GM18517 (cell line): ENCODE data around the gene MOBP.
"Not testable (repeated sequence)": the region's sequence is repeated elsewhere in the genome, so short reads cannot be mapped to it uniquely, and the experiment has no call there.

Source experiments
- ATAC-seq: cut with Tn5 transposase; IDR thresholded peaks from one replicate; pipeline ENCODE4 v1.9.1; 2021; ENCODE audit warnings: mild to moderate bottlenecking, moderate library complexity; ENCODE audit not compliant: unreplicated experiment

Gene MOBP, protein sequence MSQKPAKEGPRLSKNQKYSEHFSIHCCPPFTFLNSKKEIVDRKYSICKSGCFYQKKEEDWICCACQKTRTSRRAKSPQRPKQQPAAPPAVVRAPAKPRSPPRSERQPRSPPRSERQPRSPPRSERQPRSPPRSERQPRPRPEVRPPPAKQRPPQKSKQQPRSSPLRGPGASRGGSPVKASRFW

GRCh38 chr3:39467394-39468107 is at the start of gene MOBP:
MOBP (plus strand) TSS chr3:39467680; CDS start chr3:39502070, 34,390 bp downstream.
- ATAC-seq, result no peak

GRCh38 chr3:39418556-39419225 is 48.8 kb upstream of the MOBP start:
- not testable (repeated sequence) for ATAC-seq

DNA sequence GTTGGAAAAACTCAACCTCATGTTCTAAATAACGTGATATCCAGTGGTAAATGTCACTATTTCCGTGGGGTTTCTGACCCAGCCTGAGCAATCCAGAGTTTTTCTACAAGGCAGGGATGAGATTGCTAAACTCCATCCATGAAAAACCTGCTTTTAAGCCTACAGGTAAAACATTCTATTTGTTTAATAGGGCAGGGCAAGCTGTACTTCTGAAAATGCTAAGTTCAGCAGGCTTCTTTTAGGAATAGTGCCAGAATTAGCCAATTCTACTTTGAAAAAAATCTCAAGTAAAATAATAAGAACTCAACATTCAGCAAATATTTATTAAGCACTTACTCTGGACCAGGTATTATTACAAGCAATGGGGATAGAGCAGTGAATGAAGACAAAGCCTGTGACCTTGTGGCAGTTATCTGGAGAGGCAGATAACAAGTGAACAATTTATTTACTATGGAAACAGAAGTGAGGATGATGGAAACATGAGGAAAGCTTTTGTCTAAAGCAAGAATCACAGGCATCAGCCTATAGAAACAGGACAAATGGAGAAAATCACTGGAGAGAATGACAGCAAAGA is 47.7 kb upstream of the MOBP start:
- ATAC-seq, result no peak

DNA sequence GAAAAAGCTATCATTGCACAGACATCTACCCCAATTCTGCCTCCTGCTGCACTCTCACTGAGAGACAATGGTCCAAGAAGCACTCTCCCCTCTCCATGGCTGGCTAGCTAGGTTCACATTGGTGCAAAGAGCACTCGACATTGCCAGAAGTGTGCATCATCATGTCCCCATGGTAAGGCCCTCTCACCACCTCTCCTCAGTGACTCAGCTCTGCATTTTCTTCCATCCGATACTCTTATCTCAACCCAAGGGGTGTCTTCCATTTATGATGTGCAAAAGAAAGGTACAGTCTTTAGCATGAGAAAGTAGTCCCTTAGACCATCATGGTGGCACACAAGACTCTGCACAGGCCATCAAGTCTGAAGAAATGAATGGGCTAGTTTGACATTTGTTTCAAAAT is 46.9 kb upstream of the MOBP start:
- no peak for ATAC-seq

DNA sequence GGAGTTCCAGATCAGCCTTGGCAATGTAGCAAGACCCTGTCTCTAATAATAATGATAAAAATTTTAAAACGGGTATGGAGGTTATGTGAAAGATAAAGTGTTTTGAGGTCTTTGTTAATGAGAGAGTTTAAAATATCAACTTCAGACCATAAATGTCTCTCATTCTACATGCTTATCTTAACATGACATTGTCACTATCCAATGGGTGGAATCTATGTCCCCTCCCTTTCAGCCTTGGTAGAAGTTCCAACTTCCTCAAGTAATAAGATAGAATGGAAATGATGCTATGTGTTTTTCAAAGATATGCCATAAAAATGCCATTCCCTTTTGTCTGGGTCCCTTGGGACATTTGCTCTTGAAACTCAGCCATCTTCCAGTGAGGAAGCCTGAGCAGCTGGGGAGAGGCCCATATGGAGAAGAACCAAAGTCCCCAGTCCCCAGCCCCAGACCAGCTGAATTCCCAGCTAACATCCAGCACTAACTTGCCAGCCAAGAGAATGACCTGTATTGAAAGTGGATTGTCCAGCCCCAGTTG is 44.0 kb upstream of the MOBP start:
- no peak for ATAC-seq

DNA sequence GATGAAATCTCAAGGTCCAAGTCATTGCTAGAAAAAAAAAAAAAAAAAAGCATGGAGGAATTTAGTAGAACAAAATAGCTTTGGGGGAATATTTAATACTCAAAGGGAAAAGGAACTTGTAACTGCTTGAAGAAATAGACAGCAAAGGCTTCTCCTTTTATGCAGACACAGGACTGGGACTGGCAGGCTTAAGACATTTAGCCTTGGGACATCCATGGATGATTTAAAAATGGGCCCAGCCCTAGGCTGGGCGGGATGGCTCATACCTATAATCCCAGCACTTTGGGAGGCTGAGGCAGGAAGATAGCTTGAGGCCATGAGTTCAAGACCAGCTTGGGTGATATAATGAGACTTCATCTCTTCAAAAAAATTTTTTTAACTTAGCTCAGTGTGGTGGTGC is 41.2 kb upstream of the MOBP start:
- no peak for ATAC-seq

DNA sequence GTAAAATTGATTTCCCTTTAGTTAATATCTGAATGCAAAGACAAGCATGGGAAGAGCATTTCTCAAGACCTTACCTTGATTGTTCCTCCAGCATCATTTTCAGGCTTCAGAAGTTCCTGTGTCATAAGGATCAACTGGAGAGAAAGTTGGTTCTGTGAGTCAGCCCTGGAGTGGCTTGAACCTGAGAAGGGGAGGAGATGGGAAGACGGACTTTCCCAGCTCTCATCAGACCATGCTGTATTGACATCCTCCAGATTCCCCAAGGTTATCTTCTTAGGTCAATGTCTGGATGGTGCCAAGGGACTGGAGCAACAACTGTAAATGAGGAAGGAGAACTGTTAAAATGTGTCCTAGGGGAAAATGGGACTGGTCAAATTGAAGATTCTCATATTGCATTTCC is 40.0 kb upstream of the MOBP start:
- ATAC-seq, result no peak

DNA sequence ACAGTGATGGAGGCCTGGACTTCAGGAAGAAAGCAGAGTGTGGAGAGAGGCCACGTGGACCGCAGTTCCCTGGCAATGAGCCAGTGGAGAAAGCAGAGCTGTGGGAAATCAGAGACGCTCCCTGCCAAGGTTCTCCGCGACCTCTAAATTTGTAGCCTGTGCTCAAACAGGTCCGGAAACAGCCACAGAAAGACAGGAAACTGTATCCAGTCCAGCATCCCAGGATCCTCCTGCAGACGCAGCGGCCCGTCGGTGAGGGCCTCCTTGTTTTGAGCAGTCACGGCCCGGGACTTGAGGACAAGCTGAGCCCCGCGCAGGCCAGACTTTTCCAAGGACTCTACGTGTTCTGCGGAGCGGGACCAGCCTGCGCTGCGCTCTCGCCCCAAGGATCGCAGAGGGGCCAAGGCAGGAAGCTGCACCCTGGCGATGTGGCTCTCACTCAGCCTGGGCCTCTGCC is 38.7 kb upstream of the MOBP start:
- ATAC-seq, result no peak

DNA sequence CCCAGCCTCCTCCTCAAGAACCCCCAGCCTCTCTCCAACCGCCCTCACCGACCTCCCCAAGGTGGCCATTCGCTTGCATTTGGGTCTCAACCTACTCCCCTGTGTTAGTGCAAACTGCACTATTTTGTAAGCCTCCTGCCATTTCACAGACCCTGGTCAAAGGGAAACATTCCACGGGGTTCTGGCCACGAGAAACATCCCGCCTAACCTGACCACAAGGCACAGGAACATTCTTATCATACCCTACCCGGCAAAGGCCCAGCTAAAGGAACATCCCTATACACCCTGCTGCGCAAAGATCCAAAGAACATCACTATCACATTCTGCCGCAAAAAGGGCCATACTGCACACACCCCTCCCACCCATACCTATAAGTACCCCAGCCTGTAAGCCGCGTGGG is 38.0 kb upstream of the MOBP start:
- ATAC-seq, result no peak

DNA sequence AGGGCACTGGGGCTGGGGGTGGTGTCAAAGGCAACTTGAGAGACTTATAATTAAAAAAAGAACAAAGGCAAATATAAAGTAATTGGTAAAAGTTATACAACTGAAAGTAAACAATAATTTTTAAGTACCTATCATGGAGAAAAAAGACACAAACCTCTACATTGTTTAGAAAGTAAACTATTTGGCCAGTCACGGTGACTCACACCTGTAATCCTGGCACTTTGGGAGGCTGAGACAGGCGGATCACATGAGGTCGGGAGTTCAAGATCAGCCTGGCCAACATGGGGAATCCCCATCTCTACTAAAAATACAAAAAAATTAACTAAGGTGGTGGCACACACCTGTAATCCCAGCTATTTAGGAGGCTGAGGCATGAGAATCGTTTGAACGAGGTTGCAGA is 35.1 kb upstream of the MOBP start:
- no peak for ATAC-seq

DNA sequence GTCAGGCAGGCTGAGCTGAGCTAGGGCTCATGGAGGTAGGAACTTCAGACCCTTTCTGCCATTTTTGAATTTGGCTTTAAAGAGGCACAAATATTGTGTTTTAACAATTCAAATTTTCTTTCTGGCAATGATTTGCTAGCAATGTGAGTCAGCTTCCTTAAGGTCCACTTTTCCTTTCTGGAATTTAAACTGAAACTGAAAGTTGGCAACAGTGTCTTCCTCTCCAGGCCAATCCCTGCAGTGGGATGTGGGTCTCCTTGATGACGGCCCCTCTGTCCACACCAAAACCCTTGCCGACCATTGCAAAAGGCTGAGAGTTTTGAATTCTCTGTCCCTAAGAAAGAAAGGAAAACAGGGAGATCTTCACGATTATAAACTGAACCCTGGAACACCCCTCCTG is 33.8 kb upstream of the MOBP start:
- no peak for ATAC-seq

DNA sequence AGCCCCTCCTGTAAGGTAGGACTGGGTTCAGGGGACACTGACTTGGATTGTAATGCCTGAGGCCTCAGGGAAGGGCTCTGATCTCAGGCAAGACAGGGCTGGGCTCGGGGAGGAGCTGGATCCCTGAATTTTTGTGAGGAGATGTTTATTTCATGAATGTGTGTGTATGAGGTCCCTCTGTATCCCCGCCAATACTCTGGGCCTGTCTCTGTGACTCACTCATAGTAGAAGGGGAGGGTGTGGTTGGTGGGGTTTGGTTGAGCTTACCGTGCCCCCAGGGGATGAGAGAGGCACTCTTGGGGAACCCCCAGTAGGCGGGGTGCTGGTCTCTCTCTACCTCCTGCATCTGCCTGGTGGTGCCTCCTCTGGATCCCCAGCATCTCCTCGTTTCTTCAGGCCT is 32.9 kb upstream of the MOBP start:
- no peak for ATAC-seq

DNA sequence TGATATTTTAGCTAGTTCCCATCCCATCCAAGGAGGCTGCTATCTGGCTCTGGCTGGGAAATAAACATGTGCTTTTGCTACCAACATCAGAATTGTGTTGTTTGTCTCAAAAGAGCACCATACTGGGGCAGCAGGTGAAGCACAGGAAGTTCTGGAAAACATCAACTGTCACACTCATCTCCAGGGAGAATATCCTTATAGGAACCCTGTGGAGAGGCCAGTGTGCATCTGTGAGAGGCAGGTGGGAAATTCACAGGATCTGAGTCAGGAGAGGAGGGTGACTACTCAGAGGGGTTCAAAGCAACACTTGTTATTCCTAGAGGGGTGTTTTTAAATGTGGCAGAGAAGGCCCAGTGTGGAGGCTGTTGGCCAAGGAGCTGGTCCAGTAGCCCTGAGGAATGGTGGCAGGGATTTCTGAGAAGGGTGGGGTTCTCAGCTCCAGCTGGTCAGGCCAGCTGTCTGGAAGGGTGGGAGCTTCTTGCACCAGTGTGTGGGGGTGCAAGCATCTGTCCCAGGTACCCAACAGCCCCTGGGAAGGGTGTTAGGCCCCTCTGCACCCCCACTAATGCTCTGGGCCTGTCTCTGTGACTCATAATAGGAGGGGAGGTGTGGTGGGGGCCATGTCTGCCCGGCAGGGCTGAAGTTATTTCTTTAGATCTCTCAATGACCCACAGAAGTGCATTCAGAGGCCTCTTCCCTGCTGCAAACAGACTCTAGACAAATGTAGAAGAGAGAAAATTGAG is 32.3 kb upstream of the MOBP start:
- no peak for ATAC-seq

DNA sequence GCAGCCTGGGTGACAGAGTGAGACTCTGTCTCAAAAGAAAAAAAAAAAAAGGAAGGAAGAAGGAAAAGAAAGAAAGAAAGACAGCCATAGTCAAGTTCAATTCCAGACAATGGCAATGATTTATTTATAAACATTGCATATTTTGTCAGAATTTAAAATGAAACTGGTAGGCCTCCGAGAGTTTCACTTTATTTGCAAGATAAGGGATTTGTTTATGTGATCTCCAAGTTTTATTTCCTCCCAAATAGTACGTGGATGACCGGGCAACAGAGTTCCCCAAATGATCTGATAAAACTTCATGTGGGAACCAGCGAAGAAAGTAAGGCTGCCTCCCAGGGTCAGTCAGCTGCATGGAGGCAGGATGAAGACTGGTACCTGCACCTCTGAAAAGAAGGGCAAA is 28.6 kb upstream of the MOBP start:
- ATAC-seq, result no peak

GRCh38 chr3:39440316-39440715 is 27.2 kb upstream of the MOBP start:
- no peak for ATAC-seq

DNA sequence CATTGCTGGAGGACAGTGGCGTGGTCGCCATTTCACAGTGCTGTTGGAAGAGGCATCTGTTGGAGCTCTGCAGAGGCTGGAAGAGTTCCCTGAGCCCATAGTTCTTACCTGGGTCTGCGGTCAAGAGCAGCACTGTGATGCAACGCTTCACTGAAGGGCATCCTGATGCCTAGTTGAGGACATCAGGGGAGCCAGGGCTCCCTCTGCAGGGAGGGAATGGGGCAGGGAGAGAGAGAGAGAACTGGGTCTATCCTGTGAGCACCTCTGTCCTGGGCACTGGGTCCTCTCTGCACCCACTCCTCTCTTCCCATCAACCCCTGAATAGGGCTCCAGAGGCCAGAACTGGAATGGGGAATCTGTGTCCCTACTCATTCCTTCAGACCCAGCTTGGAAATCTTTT is 23.9 kb upstream of the MOBP start:
- no peak for ATAC-seq

DNA sequence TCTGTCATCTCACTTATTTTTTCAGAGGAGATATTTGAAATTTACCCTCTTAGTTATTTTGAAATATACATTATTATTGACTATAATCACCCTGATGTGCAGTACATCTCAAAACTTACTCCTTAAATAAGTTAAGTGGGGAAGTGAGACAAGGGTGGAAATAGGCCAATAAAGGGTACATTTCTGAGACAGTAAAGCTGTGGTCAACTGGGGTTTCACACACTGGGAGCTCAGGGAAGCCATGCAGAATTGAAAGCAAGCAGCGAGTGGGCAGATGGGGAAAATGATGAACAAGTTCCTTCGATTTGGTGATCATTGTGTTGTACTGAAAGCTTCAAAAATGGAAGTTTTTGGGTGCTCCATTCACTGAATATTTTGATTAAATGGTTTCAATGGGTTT is 21.6 kb upstream of the MOBP start:
- no peak for ATAC-seq

- ATAC-seq, result no peak
These were observed 21.0 kb upstream of the MOBP start for GRCh38 chr3:39446444-39446843.

DNA sequence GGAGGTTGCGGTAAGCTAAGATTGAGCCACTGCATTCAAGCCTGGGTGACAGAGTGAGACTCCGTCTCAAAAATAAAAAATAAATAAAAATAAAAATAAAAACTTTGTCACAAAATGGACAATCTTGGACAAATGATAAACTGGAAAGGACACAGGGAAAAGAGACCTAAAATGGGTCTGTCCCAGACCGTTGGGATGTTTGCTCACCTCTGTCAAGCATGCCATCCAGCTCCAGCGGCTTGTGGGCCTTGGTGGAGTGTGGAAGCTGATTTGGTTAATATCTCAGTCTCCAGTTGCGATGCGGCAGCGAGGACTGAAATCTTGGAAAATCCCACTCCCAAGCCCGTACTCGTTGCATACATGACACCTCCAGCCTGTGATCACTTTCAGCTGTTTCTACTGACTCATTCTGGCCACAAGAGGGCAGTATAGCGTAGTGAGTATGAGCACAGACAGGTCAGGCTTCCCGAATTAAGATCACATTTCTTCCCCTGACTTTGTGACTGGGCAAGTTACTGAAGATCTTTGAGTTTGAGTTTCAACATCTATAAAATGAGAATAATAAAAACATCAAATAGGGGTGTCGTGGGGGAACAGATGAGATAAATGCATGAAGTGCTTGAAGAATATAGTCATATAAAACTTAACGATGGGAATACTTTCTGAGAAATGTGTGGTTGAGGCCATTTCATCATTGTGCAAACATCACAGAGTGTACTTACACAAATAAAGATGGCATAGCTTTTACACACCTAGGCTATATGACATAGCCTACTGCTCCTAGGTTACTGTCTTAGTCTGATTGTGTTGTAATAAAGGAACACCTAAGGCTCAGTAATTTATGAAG is 19.6 kb upstream of the MOBP start:
- no peak for ATAC-seq
